ENCODE results near the gene PTTG1IP. TPM values are rescaled to one million over a fixed set of nuclear protein-coding genes. Genes with fewer than 3 reads are reported as not detected.

Gene PTTG1IP
- total and polyA plus RNA-seq, 2 of the 13 experiments (the other 11 are each of a cell fraction or from before 2014, with no cell fraction given) = 161 to 700 TPM

DNA sequence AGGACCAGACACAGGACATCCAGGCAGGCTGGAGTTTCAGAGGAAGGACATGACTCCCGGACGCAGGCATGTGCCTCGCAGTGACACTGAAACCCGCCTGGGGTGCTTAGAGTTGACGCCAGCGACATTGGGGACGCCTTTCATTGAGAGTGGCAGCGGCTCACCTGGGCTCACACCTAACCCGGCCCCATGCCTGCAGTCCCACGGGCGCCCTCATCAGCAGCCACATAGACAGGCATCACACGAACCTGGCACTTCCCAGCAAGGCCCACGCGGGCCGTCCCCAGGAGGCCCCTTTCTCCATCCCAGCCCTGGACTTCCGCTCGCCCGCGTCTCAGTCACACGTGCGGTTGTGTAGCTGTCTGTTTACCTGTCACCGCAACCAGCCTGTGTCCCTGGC is 30.2 kb upstream of the PTTG1IP start (continued):
- TF ChIP-seq ZBTB38 (CRISPR knock-in tag; IDR thresholded peaks at IDR 0.05) = peak; percentile 26; the same call in 1 of the 2 replicates
- TF ChIP-seq, protein P1, sequence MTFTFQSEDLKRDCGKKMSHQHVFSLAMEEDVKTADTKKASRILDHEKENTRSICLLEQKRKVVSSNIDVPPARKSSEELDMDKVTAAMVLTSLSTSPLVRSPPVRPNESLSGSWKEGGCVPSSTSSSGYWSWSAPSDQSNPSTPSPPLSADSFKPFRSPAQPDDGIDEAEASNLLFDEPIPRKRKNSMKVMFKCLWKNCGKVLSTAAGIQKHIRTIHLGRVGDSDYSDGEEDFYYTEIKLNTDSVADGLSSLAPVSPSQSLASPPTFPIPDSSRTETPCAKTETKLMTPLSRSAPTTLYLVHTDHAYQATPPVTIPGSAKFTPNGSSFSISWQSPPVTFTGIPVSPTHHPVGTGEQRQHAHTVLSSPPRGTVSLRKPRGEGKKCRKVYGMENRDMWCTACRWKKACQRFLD (CRISPR knock-in tag; IDR thresholded peaks at IDR 0.05; ENCODE audit: borderline replicate concordance) = no peak
- TF ChIP-seq ADNP (CRISPR knock-in tag; IDR thresholded peaks at IDR 0.05) = no peak
- TF ChIP-seq ZBTB33 (CRISPR knock-in tag; IDR thresholded peaks at IDR 0.05) = peak; percentile 73

DNA sequence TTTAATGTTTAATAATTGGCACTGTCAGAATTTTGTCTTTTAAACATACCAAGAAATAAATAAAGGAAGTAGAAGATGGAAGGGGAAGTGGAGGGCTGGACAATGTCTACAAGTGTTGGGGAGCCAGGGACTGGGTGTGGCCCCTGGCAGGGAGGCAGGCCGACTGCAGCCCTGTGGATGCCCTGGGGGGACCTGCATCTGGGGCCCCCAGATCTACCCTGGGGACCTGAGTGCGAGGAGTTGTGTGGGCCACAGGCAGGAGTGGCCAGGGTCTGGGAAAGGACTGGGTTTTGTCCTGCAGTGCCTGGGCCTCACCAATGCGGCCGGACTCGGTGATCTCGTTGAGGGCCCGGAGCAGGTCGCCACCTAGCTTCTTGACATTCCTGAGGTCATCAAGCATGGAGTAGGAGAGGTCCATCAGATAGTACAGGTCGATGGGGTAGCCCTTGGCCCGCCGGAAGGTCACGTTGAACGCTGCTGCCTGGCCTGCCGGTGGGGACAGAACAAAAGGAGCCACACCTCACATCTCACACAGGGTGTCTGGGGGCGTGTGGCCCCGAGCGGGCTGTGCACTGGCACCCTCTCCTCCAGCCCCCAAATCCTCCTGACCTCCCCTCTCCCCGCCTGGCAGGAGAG is 29.7 kb upstream of the PTTG1IP start:
- H2AFZ ChIP-seq (ENCODE audit: low read length) = no peak overlapping the region
- H3K9ac ChIP-seq (ENCODE audit: insufficient read depth, low read depth, low read length) = no peak overlapping the region
- POLR2A ChIA-PET = no interaction called here
- H3K4me2 ChIP-seq (ENCODE audit: low read depth, low read length) = no peak overlapping the region
- BruUV-seq (replicated peaks) = no TSS peak
- H3K4me3 ChIP-seq (replicated peaks in 1 of 3; ENCODE audit: insufficient read depth in 1 of 3, low read depth in 2 of 3, low read length in 3 of 3) = no peak overlapping the region
- in situ Hi-C loops (cut with HindIII; ENCODE audit: extremely low pct_ligation_motif_present, low pct_unique_long_range_greater_than_20kb) = no loop called here
- no peaks in the 10 kb centered on the region for H4K20me1 ChIP-seq (ENCODE audit: insufficient read depth, low read length)
- CTCF ChIA-PET (ENCODE audit: low intra/inter-chr PET ratio, low total read pairs) = no interaction called here
- H3K79me2 ChIP-seq (ENCODE audit: insufficient read depth, low read length) = no peaks in the 10 kb centered on the region
- no peak for FAIRE-seq
- no peak overlapping the region for H3K27ac ChIP-seq (ENCODE audit: extremely low read length, insufficient read depth, low read length)
- ATAC-seq = no peak
- peaks cover 0 to 10% of the 10 kb centered on the region in 2 experiments; a peak in 3 of 5 replicates for H3K36me3 ChIP-seq (replicated peaks in 1 of 2; ENCODE audit: control insufficient read depth in 1 of 2, insufficient read depth in 2 of 2, low read length in 2 of 2)
- intact Hi-C loops (cut with micrococcal nuclease; ENCODE audit: unreplicated experiment) = no loop called here
- peaks cover 43% of the 10 kb centered on the region for H3K4me1 ChIP-seq (ENCODE audit: insufficient read depth, low read length)
- H3K9me3 ChIP-seq (ENCODE audit: low read length) = no peaks in the 10 kb centered on the region
- DNase-seq (ENCODE audit: low spot score) = no peak
- 61% methylated on average over 7 of the region's 18 CpGs for WGBS (ENCODE audit: low lambda C conversion rate)
- no peaks in the 10 kb centered on the region for H3K27me3 ChIP-seq (ENCODE audit: control insufficient read depth in 1 of 2, insufficient read depth in 2 of 2, low read length in 2 of 2)
- TF ChIP-seq SETDB1 (CRISPR knock-in tag; IDR thresholded peaks at IDR 0.05; ENCODE audit: borderline replicate concordance) (no peak), SP2 (CRISPR knock-in tag; IDR thresholded peaks at IDR 0.05) (no peak), ZNF317 (CRISPR knock-in tag; IDR thresholded peaks at IDR 0.05) (no peak), FLYWCH1 (CRISPR knock-in tag; IDR thresholded peaks at IDR 0.05) (no peak), CENPT (CRISPR knock-in tag; IDR thresholded peaks at IDR 0.05; ENCODE audit: low read depth) (no peak)
- TF ChIP-seq, protein P2, sequence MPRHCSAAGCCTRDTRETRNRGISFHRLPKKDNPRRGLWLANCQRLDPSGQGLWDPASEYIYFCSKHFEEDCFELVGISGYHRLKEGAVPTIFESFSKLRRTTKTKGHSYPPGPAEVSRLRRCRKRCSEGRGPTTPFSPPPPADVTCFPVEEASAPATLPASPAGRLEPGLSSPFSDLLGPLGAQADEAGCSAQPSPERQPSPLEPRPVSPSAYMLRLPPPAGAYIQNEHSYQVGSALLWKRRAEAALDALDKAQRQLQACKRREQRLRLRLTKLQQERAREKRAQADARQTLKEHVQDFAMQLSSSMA (CRISPR knock-in tag; IDR thresholded peaks at IDR 0.05) = no peak
- TF ChIP-seq, protein P3, sequence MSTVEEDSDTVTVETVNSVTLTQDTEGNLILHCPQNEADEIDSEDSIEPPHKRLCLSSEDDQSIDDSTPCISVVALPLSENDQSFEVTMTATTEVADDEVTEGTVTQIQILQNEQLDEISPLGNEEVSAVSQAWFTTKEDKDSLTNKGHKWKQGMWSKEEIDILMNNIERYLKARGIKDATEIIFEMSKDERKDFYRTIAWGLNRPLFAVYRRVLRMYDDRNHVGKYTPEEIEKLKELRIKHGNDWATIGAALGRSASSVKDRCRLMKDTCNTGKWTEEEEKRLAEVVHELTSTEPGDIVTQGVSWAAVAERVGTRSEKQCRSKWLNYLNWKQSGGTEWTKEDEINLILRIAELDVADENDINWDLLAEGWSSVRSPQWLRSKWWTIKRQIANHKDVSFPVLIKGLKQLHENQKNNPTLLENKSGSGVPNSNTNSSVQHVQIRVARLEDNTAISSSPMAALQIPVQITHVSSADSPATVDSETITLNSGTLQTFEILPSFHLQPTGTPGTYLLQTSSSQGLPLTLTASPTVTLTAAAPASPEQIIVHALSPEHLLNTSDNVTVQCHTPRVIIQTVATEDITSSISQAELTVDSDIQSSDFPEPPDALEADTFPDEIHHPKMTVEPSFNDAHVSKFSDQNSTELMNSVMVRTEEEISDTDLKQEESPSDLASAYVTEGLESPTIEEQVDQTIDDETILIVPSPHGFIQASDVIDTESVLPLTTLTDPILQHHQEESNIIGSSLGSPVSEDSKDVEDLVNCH (CRISPR knock-in tag; IDR thresholded peaks at IDR 0.05) = no peak

Measured in HepG2 (cell line).